Measurements from ENCODE around the gene MRPS31.
"Not testable (repeated sequence)": the region's sequence is repeated elsewhere in the genome, so short reads cannot be mapped to it uniquely, and the experiment has no call there.

Gene MRPS31

GRCh38 chr13:40789275-40790153 is 18.5 kb upstream of the MRPS31 start, which contains the start of gene SLC25A15:
Gene SLC25A15 (plus strand): TSS chr13:40789611. CDS start chr13:40793227, 3,616 bp downstream.
- DNase-seq (ENCODE audit: low read depth in 1 of 2, low spot score in 1 of 2), result peak; percentile 36 to 65

DNA sequence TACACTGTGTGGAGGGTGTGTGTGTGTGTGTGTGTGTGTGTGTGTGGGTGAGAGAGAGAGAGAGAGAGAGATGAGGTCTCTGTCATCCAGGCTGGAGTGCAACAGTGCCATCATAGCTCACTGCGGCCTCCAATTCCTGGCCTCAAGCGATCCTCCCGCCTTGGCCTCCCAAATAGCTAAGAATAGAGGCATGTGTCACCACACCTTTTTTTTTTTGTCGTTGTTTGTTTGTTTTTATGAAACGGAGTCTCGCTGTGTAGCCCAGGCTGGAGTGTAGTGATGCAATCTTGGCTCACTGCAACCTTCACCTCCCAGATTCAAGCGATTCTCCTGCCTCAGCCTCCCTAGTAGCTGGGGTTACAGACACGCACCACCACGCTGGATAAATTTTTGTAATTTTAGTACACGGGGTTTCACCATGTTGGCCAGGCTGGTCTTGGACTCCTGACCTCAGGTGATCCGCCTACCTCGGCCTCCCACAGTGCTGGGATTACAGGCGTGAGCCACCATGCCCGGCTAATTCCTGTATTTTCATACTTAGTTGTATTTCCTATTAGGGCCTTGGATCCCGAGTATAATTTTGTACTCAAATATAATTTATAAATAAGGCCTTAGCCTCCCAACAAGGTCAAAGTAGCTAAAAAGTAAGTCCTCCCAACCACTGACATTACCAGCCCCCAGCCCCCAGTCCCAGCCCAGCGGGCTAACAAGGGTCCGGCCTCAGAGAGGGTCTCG is 17.7 kb upstream of the MRPS31 start:
- DNase-seq (ENCODE audit: low read depth in 1 of 2, low spot score in 1 of 2), result not testable (repeated sequence)

- DNase-seq (ENCODE audit: low read depth in 1 of 2, low spot score in 1 of 2), result no peak
Observed at GRCh38 chr13:40787062-40787461, 16.1 kb upstream of the MRPS31 start.

DNA sequence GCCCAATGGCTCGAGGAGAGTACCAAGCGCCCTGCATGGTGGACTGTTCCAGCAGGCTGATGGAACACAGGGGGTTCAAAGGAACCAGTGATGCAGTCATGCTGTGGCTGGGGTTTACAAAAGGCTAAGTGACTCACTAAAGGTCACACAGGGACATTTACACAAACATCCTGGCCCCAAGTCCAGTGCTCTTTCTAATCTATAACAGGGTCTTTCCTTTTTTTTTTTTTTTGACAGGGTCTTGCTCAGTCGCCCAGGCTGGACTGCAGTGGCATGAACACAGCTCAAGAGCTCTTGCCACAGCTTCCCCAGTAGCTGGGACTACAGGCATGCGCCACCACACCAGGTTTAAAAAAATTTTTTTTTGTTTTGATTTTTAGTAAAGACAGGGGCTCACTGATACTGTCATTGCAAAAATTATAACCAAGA is 15.6 kb upstream of the MRPS31 start:
- DNase-seq (ENCODE audit: low read depth in 1 of 2, low spot score in 1 of 2), result no peak

- no peak for DNase-seq (ENCODE audit: low read depth in 1 of 2, low spot score in 1 of 2)
Observed at GRCh38 chr13:40784540-40784939, 13.6 kb upstream of the MRPS31 start.

GRCh38 chr13:40782971-40783370 is 12.0 kb upstream of the MRPS31 start:
- DNase-seq (ENCODE audit: low read depth in 1 of 2, low spot score in 1 of 2), result not testable (repeated sequence)

DNA sequence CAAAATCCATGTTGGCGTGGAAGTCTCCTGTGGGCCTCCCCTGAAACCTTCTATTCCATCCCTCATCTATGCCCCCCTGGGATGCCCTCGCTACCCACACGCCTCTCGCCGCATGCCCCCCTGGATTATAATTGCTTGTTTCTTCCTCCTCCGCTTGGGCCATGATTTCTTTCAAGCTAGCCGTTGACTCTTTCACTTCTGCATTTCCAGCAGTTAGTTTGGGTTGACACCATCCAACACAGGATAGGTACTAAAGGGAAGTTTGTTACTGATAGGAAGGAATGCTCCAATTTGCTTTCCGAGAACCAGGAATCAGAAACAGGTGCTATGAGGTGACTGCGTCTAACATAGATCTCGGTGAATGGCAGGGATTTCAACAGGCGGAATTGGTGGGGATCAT is 10.7 kb upstream of the MRPS31 start:
- DNase-seq (ENCODE audit: low read depth in 1 of 2, low spot score in 1 of 2), result no peak

DNA sequence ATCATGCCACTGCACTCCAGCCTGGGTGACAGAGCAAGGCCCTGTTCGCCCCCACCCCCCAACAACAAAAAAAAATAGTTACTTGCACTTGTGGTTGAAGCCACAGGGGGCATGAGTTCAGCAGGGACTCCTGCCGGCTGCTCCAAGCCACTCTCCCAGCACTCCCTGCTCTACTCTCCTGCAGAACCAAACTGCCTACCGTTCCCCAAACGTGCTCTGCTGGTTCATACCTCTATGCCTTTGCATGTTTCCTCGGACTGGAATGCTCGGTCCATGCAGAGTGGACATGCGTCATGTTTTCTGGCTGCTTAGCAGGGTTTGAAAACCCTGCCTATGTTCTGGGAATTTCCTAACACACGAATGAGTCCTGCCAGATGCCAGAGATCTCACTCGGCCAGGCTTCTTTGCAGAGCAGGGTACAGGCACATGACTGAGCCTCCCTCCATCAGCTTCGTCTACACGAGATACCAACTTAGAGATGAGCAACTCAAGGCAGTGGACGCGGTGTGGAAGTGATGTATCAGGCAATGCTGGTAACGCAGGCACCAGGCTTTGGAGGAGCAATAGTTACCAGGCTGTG is 9.9 kb upstream of the MRPS31 start:
- DNase-seq (ENCODE audit: low read depth in 1 of 2, low spot score in 1 of 2), result no peak

DNA sequence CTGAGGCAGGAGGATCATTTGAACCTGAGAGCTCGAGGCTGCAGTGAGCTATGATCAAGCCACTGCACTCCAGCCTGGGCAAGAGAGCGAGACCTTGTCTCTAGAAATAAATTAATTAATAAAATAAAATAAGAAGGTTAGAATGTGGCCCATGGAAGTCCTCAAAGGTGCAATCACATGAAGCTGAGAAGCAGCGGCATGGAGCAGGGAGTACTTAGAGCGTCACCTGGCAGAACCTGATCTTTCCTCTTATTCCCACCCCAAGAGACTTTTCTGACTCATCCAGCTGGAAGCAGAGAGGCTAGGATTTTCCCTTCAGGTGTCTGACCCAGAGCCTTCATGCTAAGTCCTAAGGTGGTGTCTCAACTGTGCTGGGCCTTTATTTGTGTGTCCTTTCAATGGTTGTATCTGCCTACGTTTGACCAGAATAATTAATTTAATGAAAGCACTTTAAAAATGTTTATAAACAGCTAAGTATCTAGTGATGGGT is 8.9 kb upstream of the MRPS31 start:
- no peak for DNase-seq (ENCODE audit: low read depth in 1 of 2, low spot score in 1 of 2)

DNA sequence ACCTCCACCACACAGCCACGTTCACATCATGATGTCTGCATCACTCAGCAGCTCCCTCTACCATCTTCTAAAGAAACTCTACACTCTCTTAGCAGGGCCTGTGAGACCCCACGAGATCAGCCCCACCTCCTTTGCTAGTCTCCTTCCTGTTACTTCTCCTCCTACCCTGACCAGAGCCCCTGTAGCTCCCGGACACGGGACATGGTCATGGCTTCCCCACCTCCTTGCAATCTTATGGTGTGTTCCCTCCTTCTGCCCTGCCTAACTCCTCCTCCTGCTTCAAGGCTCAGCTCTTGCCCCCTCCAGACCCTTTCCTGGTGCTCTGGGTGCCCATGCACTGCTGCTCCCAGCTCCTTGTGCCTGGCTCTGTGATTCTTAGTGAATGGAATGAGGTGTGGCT is 8.1 kb upstream of the MRPS31 start:
- no peak for DNase-seq (ENCODE audit: low read depth in 1 of 2, low spot score in 1 of 2)

- no peak for DNase-seq (ENCODE audit: low read depth in 1 of 2, low spot score in 1 of 2)
Observed at GRCh38 chr13:40777809-40778175, 6.8 kb upstream of the MRPS31 start.

DNA sequence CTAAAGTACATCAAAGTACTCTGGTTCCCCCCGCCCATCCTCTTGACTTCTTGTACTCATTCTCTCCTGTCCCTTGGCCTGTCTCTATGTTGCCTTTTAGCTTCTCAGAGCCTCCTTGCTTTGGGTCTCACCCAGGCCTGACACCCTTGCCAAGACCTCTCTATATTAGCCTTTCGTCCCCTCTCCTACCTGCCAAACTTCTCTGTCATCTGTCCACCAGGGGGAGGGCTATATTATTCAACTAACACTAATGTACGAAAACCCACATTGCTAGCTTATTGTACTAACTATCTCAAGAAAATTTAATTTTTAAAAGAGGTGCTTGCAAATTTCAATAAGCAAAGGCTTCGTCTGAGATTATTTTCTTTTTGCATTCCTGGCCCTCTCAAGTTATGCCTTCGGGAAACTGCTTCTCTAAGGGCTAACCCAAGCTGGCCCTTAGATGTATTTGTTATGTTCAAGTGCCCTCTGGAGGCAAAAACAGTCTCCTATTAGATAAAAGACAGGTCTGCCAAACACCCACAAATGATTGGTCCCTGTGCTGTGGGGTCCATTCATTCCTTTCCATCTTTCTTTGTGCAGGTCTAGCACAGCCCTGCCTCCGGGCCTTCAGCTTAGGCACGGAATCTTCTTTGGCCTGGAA is 6.3 kb upstream of the MRPS31 start:
- peak in 1 of 2 donors; percentile 11 for DNase-seq (ENCODE audit: low read depth in 1 of 2, low spot score in 1 of 2)

DNA sequence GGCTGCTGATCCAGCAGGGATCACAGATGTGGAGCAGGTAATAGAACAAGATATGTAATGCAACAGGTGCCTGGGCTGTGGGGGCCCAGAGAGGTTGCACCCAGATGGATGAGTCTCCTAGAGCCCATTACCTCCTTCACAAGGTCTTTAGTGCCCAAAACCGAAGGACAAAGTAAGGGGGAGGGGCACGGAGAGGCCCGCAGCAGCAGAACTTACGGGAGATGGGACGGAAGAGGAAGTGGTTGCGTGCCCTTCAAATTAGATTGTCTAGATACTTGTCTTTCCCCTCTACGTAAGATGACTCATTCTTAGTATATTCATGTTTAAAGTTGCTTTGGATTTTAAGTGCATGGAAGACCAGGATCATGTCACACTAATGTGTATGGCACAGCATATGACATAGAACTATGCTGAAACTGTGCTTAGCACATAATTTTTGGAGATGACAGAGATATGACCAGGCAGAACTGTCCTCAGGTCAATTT is 5.7 kb upstream of the MRPS31 start:
- DNase-seq (ENCODE audit: low read depth in 1 of 2, low spot score in 1 of 2), result peak; percentile 40 to 43

GRCh38 chr13:40776232-40776631 is 5.2 kb upstream of the MRPS31 start:
- DNase-seq (ENCODE audit: low read depth in 1 of 2, low spot score in 1 of 2), result no peak

GRCh38 chr13:40774672-40775071 is 3.7 kb upstream of the MRPS31 start:
- no peak for DNase-seq (ENCODE audit: low read depth in 1 of 2, low spot score in 1 of 2)

DNA sequence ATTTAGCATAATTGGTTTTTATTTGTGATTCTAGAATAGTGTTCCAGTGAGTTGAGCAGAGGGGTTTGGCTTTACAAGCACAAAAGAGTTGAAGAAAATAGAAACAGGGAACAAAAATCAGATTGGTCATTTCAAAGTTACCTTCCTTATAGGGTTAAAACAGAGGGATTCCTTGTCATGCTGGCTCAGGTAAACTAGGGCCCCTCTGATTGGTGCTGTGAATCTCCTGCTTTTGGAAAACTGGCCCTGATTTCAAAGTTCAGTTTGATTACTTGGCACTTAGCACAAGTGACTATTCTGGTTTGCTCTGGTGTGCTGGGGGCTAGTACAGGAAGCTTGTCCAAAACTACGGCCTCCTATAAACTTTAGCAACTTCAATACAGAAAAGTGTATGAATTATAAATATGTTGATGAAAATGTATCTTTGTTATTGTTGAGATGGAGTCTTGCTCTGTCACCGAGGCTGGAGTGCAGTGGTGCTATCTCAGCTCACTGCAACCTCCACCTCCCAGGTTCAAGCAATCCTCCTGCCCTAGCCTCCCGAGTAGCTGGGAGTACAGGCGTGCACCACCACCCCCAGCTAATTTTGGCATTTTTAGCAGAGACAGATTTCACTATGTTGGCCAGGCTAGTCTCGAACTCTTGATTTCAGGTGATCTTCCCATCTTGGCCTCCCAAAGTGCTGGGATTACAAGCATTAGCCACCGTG is 1.9 kb upstream of the MRPS31 start:
- no peak for DNase-seq (ENCODE audit: low read depth in 1 of 2, low spot score in 1 of 2)

DNA sequence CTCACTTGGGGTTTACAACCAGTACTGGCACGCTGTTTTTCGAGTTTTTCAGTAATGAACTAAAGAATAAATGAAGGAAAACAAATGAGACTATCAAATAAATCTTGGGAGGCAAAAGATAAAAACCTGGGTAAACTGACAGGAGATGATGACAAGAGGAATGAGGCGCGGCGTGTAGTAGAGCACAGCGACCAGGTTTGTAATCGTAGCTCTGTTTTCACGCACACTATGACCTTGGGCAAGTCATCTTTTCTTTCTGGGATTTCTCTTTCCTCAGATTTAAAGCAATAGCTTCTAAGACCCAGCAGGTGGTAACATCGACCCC is 419 bp downstream of the MRPS31 start:
- DNase-seq (ENCODE audit: low read depth in 1 of 2, low spot score in 1 of 2), result no peak

GRCh38 chr13:40769970-40770369 is 1.0 kb downstream of the MRPS31 start:
- DNase-seq (ENCODE audit: low read depth in 1 of 2, low spot score in 1 of 2), result no peak

DNA sequence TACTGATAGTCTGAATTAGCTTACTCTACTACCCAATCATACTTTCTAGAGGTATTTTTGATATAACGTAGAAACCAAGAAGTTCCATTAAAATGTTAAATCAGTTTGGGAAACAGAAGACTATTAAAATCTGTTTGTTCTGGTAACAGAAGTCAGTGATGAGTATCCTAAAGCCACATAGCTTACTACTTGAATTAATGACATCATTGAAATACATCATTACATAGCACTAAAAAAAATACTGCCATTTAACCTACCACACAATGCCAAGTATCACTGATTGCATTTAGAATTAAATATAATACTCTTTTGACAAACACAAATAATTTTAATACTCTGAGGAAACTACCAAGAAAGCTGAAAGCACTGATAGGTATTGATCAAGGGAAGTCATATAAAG is 5.4 kb downstream of the MRPS31 start:
- DNase-seq (ENCODE audit: low read depth in 1 of 2, low spot score in 1 of 2), result no peak

DNA sequence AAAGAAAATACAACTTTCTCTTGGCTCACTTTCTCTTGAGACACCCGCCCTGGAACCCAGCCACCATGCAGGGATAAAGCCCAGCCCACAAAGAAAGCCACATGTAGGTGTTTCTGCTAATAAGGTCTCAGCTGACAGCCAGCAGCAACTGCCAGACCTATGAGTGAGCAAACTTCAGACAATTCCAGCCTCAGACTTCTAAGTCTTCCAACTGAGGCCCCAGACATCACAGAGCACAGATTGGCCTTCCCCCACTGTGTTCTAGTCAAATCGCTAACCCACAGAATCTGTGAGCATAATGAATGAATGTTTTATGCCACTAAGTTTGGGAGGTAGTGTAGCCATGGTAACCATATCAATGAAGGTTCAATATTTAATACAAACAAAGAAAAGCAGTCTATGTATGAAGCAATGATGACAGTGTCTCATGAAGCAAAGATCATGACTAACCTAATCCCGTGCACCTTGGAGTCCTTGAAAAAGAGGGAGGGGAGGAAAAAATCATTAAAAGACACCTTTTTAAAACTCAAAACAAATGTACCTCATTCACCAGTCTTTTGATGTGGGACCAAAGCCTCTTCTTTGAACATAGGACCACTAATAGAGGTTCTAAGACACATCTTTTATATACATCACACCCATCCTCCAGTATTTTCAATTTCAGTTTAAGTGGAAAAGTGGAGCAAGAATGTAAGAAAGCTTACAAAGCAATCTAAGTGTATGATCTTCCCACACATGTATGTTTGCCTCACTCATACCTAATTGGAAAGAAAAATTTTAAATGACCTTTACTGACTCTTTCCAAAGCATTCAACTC is 6.2 kb downstream of the MRPS31 start:
- no peak for DNase-seq (ENCODE audit: low read depth in 1 of 2, low spot score in 1 of 2)
